AG09309 (cell line): Measurements from ENCODE around the gene HBA1.
A peak's percentile ranks its signal among the peaks of the same experiment; 100 is the strongest.
"Not testable (repeated sequence)": the region's sequence is repeated elsewhere in the genome, so short reads cannot be mapped to it uniquely, and the experiment has no call there.

Source experiments
- DNase-seq: peaks from one replicate; pipeline ENCODE4 v3.0.0-alpha.2; 2010; ENCODE audit warnings: low read depth
- H3K4me3 ChIP-seq: 2 replicates; pipeline ENCODE4 v1.5.1; 2011; ENCODE audit warnings: mild to moderate bottlenecking, low read depth, low read length, moderate library complexity; ENCODE audit not compliant: control insufficient read depth
- CTCF ChIP-seq: IDR thresholded peaks from 2 replicates; pipeline ENCODE4 v1.5.1; 2011; ENCODE audit warnings: mild to moderate bottlenecking, low read depth, low read length, inconsistent platforms; ENCODE audit not compliant: insufficient read depth, control insufficient read depth; ENCODE audit errors: missing control alignments

The HBA1 gene

GRCh38 chr16:176477-177382 lies at the start of gene HBA1:
HBA1 (plus strand) TSS chr16:176680; CDS start chr16:176717, 37 bp downstream.
- DNase-seq, H3K4me3 ChIP-seq: not testable (repeated sequence)

- H3K4me3 ChIP-seq = no peak overlapping the region
- DNase-seq = no peak
- no peak for TF ChIP-seq CTCF
These were observed 47.4 kb upstream of the HBA1 start for GRCh38 chr16:129075-129474.

GRCh38 chr16:130533-131173 lies 45.8 kb upstream of the HBA1 start:
- no peak overlapping the region for H3K4me3 ChIP-seq
- no peak for TF ChIP-seq CTCF
- no peak for DNase-seq

- H3K4me3 ChIP-seq = no peak overlapping the region
- DNase-seq = no peak
- TF ChIP-seq CTCF = no peak
These were observed 44.4 kb upstream of the HBA1 start for GRCh38 chr16:132120-132519.

- TF ChIP-seq CTCF = no peak
- H3K4me3 ChIP-seq = no peak overlapping the region
- DNase-seq = no peak
These were observed 42.8 kb upstream of the HBA1 start for GRCh38 chr16:133716-134115.

GRCh38 chr16:138049-138417 lies 38.4 kb upstream of the HBA1 start:
- TF ChIP-seq CTCF = no peak
- no peak for DNase-seq

GRCh38 chr16:140175-140857 lies 36.2 kb upstream of the HBA1 start:
- no peak for DNase-seq
- no peak for TF ChIP-seq CTCF
- H3K4me3 ChIP-seq = no peak overlapping the region

More at GRCh38 chr16:138049-138417, 38.4 kb upstream of the HBA1 start:
- peak overlapping the region; percentile 74 for H3K4me3 ChIP-seq
